ENCODE results near the gene ZNRF4.
A peak's percentile ranks its signal among the peaks of the same experiment; 100 is the strongest.

Gene ZNRF4

GRCh38 chr19:5478925-5479588 lies 23.8 kb downstream of the ZNRF4 start:
- no peaks in the 10 kb centered on the region for H3K9me2 ChIP-seq (ENCODE audit: low read depth, low read length)
- H3K9me3 ChIP-seq (ENCODE audit: low read length): no peaks in the 10 kb centered on the region
- H3K4me2 ChIP-seq (ENCODE audit: low read length): no peak overlapping the region
- H2AFZ ChIP-seq (ENCODE audit: low read length): no peak overlapping the region
- no peak overlapping the region for H3K4me3 ChIP-seq (ENCODE audit: low read depth, low read length, poor library complexity, severe bottlenecking)
- no peaks in the 10 kb centered on the region for H3K79me2 ChIP-seq (ENCODE audit: insufficient read depth, low read length)
- H3K4me1 ChIP-seq (ENCODE audit: insufficient read depth, low read length, severe bottlenecking): no peaks in the 10 kb centered on the region
- TF ChIP-seq EZH2 (IDR thresholded peaks at IDR 0.05; ENCODE audit: borderline replicate concordance, low read length): no peak
- no peak for TF ChIP-seq CTCF (IDR thresholded peaks at IDR 0.05; ENCODE audit: low read length)
- no peaks in the 10 kb centered on the region for H3F3A ChIP-seq (ENCODE audit: insufficient read depth, low read length)
- no peaks in the 10 kb centered on the region for H3K36me3 ChIP-seq (ENCODE audit: insufficient read depth, low read length)
- no peaks in the 10 kb centered on the region for H4K20me1 ChIP-seq (ENCODE audit: insufficient read depth, low read length)
- no peaks in the 10 kb centered on the region for H3K27me3 ChIP-seq (ENCODE audit: insufficient read depth, low read length)
- no peak overlapping the region for H3K9ac ChIP-seq (ENCODE audit: low read length)
- H3K27ac ChIP-seq (ENCODE audit: low read depth, low read length, poor library complexity, severe bottlenecking): no peak overlapping the region

- Histone ChIP-seq H3K27ac (ENCODE audit: low read depth, low read length, poor library complexity, severe bottlenecking) (no peak overlapping the region), H3K9ac (ENCODE audit: low read length) (no peak overlapping the region), H3K27me3 (ENCODE audit: insufficient read depth, low read length) (no peaks in the 10 kb centered on the region), H3F3A (ENCODE audit: insufficient read depth, low read length) (no peaks in the 10 kb centered on the region), H4K20me1 (ENCODE audit: insufficient read depth, low read length) (no peaks in the 10 kb centered on the region), H3K4me3 (ENCODE audit: low read depth, low read length, poor library complexity, severe bottlenecking) (no peak overlapping the region), H3K9me3 (ENCODE audit: low read length) (no peaks in the 10 kb centered on the region), H3K9me2 (ENCODE audit: low read depth, low read length) (no peaks in the 10 kb centered on the region), H2AFZ (ENCODE audit: low read length) (no peak overlapping the region), H3K4me2 (ENCODE audit: low read length) (no peak overlapping the region), H3K4me1 (ENCODE audit: insufficient read depth, low read length, severe bottlenecking) (no peaks in the 10 kb centered on the region), H3K36me3 (ENCODE audit: insufficient read depth, low read length) (no peaks in the 10 kb centered on the region), H3K79me2 (ENCODE audit: insufficient read depth, low read length) (no peaks in the 10 kb centered on the region)
- TF ChIP-seq CTCF (IDR thresholded peaks at IDR 0.05; ENCODE audit: low read length): no peak
- no peak for TF ChIP-seq EZH2 (IDR thresholded peaks at IDR 0.05; ENCODE audit: borderline replicate concordance, low read length)
Measured at GRCh38 chr19:5479958-5480357, 24.7 kb downstream of the ZNRF4 start.

- Histone ChIP-seq H3K79me2 (ENCODE audit: insufficient read depth, low read length) (no peaks in the 10 kb centered on the region), H3F3A (ENCODE audit: insufficient read depth, low read length) (no peaks in the 10 kb centered on the region), H3K27me3 (ENCODE audit: insufficient read depth, low read length) (no peaks in the 10 kb centered on the region), H3K4me2 (ENCODE audit: low read length) (no peak overlapping the region), H3K9me3 (ENCODE audit: low read length) (no peaks in the 10 kb centered on the region), H3K9ac (ENCODE audit: low read length) (no peak overlapping the region), H3K4me3 (ENCODE audit: low read depth, low read length, poor library complexity, severe bottlenecking) (no peak overlapping the region), H4K20me1 (ENCODE audit: insufficient read depth, low read length) (no peaks in the 10 kb centered on the region), H3K9me2 (ENCODE audit: low read depth, low read length) (no peaks in the 10 kb centered on the region), H3K4me1 (ENCODE audit: insufficient read depth, low read length, severe bottlenecking) (no peaks in the 10 kb centered on the region), H2AFZ (ENCODE audit: low read length) (no peak overlapping the region), H3K27ac (ENCODE audit: low read depth, low read length, poor library complexity, severe bottlenecking) (no peak overlapping the region), H3K36me3 (ENCODE audit: insufficient read depth, low read length) (no peaks in the 10 kb centered on the region)
- no peak for TF ChIP-seq EZH2 (IDR thresholded peaks at IDR 0.05; ENCODE audit: borderline replicate concordance, low read length)
- TF ChIP-seq CTCF (IDR thresholded peaks at IDR 0.05; ENCODE audit: low read length): peak; percentile 60
Measured at GRCh38 chr19:5480427-5480836, 25.2 kb downstream of the ZNRF4 start.
